Coronary artery (tissue), 2 donors: ENCODE measurements around the gene ZNF234.

Experiments
- DNase-seq: peaks from one replicate; pipeline ENCODE4 v3.0.0-alpha.2; 2017; ENCODE audit warnings: low spot score
- H3K27ac ChIP-seq, 2 donors: fragments of 200-600 bp; sonication (generic); one replicate each; pipeline ENCODE4 v1.5.1; 2016 to 2019
- H3K4me3 ChIP-seq: fragments of 200-600 bp; sonication (generic); 2 replicates; pipeline ENCODE4 v1.5.1; 2016; ENCODE audit warnings: mild to moderate bottlenecking, moderate library complexity
- TF ChIP-seq, protein P1 (sequence below): fragments of 200-600 bp; sonication (generic); IDR thresholded peaks from one replicate; pipeline ENCODE4 v1.5.1; 2019; ENCODE audit warnings: antibody characterized with exemption

The ZNF234 gene

DNA sequence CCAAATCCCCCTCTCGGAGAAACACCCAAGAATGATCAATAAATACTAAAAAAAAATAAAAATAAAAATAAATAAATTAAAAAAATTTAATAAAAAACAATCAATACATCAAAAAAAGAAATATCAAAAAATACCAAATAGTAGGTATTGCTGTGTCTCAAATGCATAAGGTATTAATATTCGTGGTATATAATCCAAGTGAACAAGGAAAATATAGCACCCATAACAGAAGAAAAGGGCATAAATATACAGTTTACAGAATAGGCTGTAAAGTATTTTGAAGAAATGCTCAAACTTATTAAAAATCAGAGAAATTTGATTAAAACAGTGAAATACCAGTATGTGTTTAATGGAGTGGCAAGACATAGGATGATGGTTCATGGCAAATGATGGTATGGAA, 63.4 kb downstream of the ZNF234 start:
- TF ChIP-seq, protein P1, sequence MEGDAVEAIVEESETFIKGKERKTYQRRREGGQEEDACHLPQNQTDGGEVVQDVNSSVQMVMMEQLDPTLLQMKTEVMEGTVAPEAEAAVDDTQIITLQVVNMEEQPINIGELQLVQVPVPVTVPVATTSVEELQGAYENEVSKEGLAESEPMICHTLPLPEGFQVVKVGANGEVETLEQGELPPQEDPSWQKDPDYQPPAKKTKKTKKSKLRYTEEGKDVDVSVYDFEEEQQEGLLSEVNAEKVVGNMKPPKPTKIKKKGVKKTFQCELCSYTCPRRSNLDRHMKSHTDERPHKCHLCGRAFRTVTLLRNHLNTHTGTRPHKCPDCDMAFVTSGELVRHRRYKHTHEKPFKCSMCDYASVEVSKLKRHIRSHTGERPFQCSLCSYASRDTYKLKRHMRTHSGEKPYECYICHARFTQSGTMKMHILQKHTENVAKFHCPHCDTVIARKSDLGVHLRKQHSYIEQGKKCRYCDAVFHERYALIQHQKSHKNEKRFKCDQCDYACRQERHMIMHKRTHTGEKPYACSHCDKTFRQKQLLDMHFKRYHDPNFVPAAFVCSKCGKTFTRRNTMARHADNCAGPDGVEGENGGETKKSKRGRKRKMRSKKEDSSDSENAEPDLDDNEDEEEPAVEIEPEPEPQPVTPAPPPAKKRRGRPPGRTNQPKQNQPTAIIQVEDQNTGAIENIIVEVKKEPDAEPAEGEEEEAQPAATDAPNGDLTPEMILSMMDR: no peak
- no peak overlapping the region for H3K27ac ChIP-seq
- no peak for DNase-seq
- H3K4me3 ChIP-seq: no peak overlapping the region

GRCh38 chr19:44207126-44207803, 65.9 kb downstream of the ZNF234 start:
- peak overlapping the region; percentile 54 to 87 for H3K27ac ChIP-seq
- TF ChIP-seq, protein P1: no peak
- peak; percentile 86 for DNase-seq

More at GRCh38 chr19:44207126-44207803, 65.9 kb downstream of the ZNF234 start:
- peak overlapping the region; percentile 75 for H3K4me3 ChIP-seq
